Ishikawa (cell line): ENCODE results near the gene SELENOT.

Experiments used
- CEBPB ChIP-seq: IDR thresholded peaks from 2 replicates; pipeline ENCODE4 v1.6.1; 2012
- EP300 ChIP-seq: IDR thresholded peaks from 2 replicates; pipeline ENCODE4 v1.6.1; 2012; ENCODE audit warnings: borderline replicate concordance
- FOXM1 ChIP-seq: IDR thresholded peaks from 2 replicates; pipeline ENCODE4 v1.6.1; 2012; ENCODE audit warnings: low read depth, borderline replicate concordance
- RAD21 ChIP-seq: IDR thresholded peaks from 2 replicates; pipeline ENCODE4 v1.6.1; 2012; ENCODE audit warnings: low read depth
- REST ChIP-seq: IDR thresholded peaks from 2 replicates; pipeline ENCODE4 v1.6.1; 2012; ENCODE audit warnings: low read depth, mild to moderate bottlenecking
- TEAD4 ChIP-seq: IDR thresholded peaks from 2 replicates; pipeline ENCODE4 v1.6.1; 2012

- no peak for TF ChIP-seq FOXM1
- TF ChIP-seq RAD21: no peak
- TF ChIP-seq TEAD4: no peak
- TF ChIP-seq REST: no peak
- TF ChIP-seq EP300: no peak
- TF ChIP-seq CEBPB: no peak
Observed at GRCh38 chr3:150564243-150564642, 38.9 kb upstream of the SELENOT start.
